Right lobe of liver (tissue), 6 donors: ENCODE measurements around the gene ALOX15. TPM values are rescaled to one million over a fixed set of nuclear protein-coding genes. Genes with fewer than 3 reads are reported as not detected.

ENCODE experiments used
- ATAC-seq, 4 donors: fragments of 200-7000 bp; cut with Tn5 transposase; one replicate each; pipeline ENCODE4 v1.9.1; 2020; ENCODE audit warnings: mild to moderate bottlenecking in 4 of 4, moderate library complexity in 4 of 4
- DNase-seq, 3 donors: peaks; one replicate each; pipeline ENCODE4 v3.0.0-alpha.2; 2020
- H3K27ac ChIP-seq, 3 donors: fragments of 200-600 bp; one replicate each; pipeline ENCODE4 v1.8.0; 2022
- H3K27me3 ChIP-seq, 2 donors: fragments of 200-600 bp; one replicate each; pipeline ENCODE4 v1.8.0; 2022
- H3K36me3 ChIP-seq, 4 donors: fragments of 200-600 bp; sonication (generic) in 1 of 4; one replicate each; pipeline versions ENCODE4 v1.5.1 to v1.8.0; 2017 to 2022; ENCODE audit warnings: control low read depth in 1 of 4
- H3K4me1 ChIP-seq, 4 donors: fragments of 200-600 bp; sonication (generic) in 1 of 4; one replicate each; pipeline versions ENCODE4 v1.5.1 to v1.8.0; 2017 to 2022; ENCODE audit warnings: control low read depth in 1 of 4
- H3K4me3 ChIP-seq, 3 donors: fragments of 200-600 bp; one replicate each; pipeline ENCODE4 v1.8.0; 2022
- H3K9me3 ChIP-seq, 4 donors: fragments of 200-600 bp; sonication (generic) in 1 of 4; one replicate each; pipeline versions ENCODE4 v1.5.1 to v1.8.0; 2017 to 2022; ENCODE audit warnings: control low read depth in 1 of 4
- POLR2A ChIP-seq: fragments of 450-650 bp; IDR thresholded peaks from one replicate; pipeline ENCODE4 v1.6.1; 2017; ENCODE audit warnings: antibody characterized with exemption, mild to moderate bottlenecking
- WGBS: methylation state at CpG from one replicate; pipeline ENCODE4 v1.1.6; 2018; ENCODE audit warnings: low coverage, low lambda C conversion rate; ENCODE audit not compliant: insufficient coverage; ENCODE audit errors: missing lambda C conversion rate; 5-methylcytosine and 5-hydroxymethylcytosine counted together
- intact Hi-C, 2 donors: fragments of 100-400 bp; cut with DNase I; formaldehyde crosslinking; loops; one replicate each; pipeline versions ENCODE4 v1.11.2 to v1.14.1; 2022
- small RNA-seq, 2 experiments: library from RNA; depleted of rRNA; stranded (forward); fragments of <200 nt; gene quantifications; one replicate each; pipeline ENCODE3, GENCODE V24; 2016
- total RNA-seq, 6 experiments: library from RNA; depleted of rRNA in 2 of 6; stranded (reverse); fragments of >200 nt in 2 of 6; fragmentation: NEBNext Ultra II Directional in 3 of 6; extraction: Animal tissue kit (Norgen Biotek cat#: 25700) in 3 of 6; gene quantifications; one replicate each; pipeline versions ENCODE4 v1.1.0 to v1.2.4, GENCODE V29; 2016 to 2023
- TF ChIP-seq, protein P1 (sequence below), 4 donors: fragments of 200-600 bp in 3 of 4; fragments of 450-650 bp in 1 of 4; IDR thresholded peaks; one replicate each; pipeline versions ENCODE4 v1.5.1 to v1.8.0; 2016 to 2022; ENCODE audit warnings: antibody characterized with exemption in 4 of 4, mild to moderate bottlenecking in 2 of 4
- donor health status: DM: no; HTN: yes; CAD: no.
- donor health status: DM: no; HTN: no; CAD: no.
- donor health status: DM: no; HTN: no; CAD: no.
- donor health status: DM: no; HTN: yes; CAD: no.
- donor health status: DM: no; HTN: yes; CAD: no.

ALOX15 gene
- total RNA-seq, 6 experiments from 2014 or later: 0.09 to 0.53 (median 0.28) TPM; not detected in 2

DNA sequence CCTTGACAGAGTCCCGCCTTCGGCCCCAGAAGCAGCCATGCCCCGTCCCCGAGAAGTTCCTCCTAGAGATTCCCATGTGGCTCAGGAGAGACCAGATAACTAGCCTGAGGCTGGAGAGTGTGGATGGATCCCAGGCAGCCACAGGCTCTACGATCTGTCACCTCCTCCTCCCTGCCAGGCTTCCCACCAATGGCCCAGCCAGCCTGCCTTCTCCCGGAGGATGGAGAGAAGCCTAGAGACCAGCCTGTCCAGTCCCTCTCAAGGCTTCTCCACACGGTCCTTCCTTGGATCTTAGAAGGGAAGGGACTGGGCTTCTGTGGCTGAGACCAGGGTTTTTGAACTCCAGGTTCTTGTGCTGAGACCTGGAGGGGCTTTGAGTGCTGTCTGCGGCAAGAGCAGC lies 58.8 kb downstream of the ALOX15 start:
- peaks cover 6 to 7% of the 10 kb centered on the region in 2 donors for H3K27me3 ChIP-seq
- no peak overlapping the region for H3K27ac ChIP-seq
- H3K9me3 ChIP-seq: no peaks in the 10 kb centered on the region
- 24% methylated on average over 3 of the region's 8 CpGs for whole genome bisulfite sequencing
- DNase-seq (no peak), ATAC-seq (no peak)
- no peaks in the 10 kb centered on the region for H3K36me3 ChIP-seq
- H3K4me3 ChIP-seq: no peak overlapping the region
- peaks cover 0 to 10% (median 3%) of the 10 kb centered on the region in 4 donors for H3K4me1 ChIP-seq
- intact Hi-C loops: no loop called here
- no peak for TF ChIP-seq POLR2A
- TF ChIP-seq, protein P1, sequence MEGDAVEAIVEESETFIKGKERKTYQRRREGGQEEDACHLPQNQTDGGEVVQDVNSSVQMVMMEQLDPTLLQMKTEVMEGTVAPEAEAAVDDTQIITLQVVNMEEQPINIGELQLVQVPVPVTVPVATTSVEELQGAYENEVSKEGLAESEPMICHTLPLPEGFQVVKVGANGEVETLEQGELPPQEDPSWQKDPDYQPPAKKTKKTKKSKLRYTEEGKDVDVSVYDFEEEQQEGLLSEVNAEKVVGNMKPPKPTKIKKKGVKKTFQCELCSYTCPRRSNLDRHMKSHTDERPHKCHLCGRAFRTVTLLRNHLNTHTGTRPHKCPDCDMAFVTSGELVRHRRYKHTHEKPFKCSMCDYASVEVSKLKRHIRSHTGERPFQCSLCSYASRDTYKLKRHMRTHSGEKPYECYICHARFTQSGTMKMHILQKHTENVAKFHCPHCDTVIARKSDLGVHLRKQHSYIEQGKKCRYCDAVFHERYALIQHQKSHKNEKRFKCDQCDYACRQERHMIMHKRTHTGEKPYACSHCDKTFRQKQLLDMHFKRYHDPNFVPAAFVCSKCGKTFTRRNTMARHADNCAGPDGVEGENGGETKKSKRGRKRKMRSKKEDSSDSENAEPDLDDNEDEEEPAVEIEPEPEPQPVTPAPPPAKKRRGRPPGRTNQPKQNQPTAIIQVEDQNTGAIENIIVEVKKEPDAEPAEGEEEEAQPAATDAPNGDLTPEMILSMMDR (IDR thresholded peaks at IDR 0.05): no peak

GRCh38 chr17:4582101-4582501 lies 59.4 kb downstream of the ALOX15 start:
- H3K27ac ChIP-seq: no peak overlapping the region

More at GRCh38 chr17:4582101-4582501, 59.4 kb downstream of the ALOX15 start:
- DNase-seq (no peak), ATAC-seq (no peak)
- no peak for TF ChIP-seq POLR2A
- TF ChIP-seq, protein P1 (IDR thresholded peaks at IDR 0.05): no peak
- Histone ChIP-seq H3K27me3 (peaks cover 6 to 7% of the 10 kb centered on the region in 2 donors), H3K36me3 (no peaks in the 10 kb centered on the region), H3K4me1 (peaks cover 0 to 10% (median 3%) of the 10 kb centered on the region in 4 donors), H3K9me3 (no peaks in the 10 kb centered on the region), H3K4me3 (no peak overlapping the region)
- intact Hi-C loops: no loop called here
- WGBS: 34% methylated on average over 4 of the region's 7 CpGs

Small RNA genes lying within 50 kb of the gene (small RNA-seq; reads per million reads assigned to genes)
- gene RNU6-955P: 0 reads per million in 2 experiments

Other genes starting within 250 kb of the ALOX15 start
- not detected for gene SPNS3, start 207.7 kb downstream of the ALOX15 start, total RNA-seq
- gene SPNS2, start 142.8 kb downstream of the ALOX15 start, total RNA-seq: 10 to 100 TPM in 1 of 6 experiments, 1 to 10 TPM in 5; 3.0 to 12.4 (median 7.3) TPM
- gene MYBBP1A, start 86.3 kb downstream of the ALOX15 start, total RNA-seq: 10 to 100 TPM; 16.3 to 32.0 (median 23.7) TPM
- under 1 TPM; 0.09 to 0.92 (median 0.27) TPM for gene GGT6, start 81.1 kb downstream of the ALOX15 start, total RNA-seq
- under 1 TPM in 3 of 6 experiments, not detected in 3; 0.12 to 0.25 (median 0.14) TPM for gene SMTNL2, start 57.1 kb downstream of the ALOX15 start, total RNA-seq
- gene PELP1, start 62.5 kb upstream of the ALOX15 start, total RNA-seq: 10 to 100 TPM; 11.5 to 22.2 (median 16.1) TPM
- 10 to 100 TPM; 18.2 to 38.6 (median 23.9) TPM for gene ARRB2, start 69.0 kb upstream of the ALOX15 start, total RNA-seq
- gene MED11, start 89.8 kb upstream of the ALOX15 start, total RNA-seq: 10 to 100 TPM in 5 of 6 experiments, 1 to 10 TPM in 1; 10.0 to 21.1 (median 16.2) TPM
- 1 to 10 TPM in 5 of 6 experiments, under 1 TPM in 1; 0.70 to 6.5 (median 1.9) TPM for gene ZMYND15, start 98.2 kb upstream of the ALOX15 start, total RNA-seq
- 10 to 100 TPM; 13.3 to 69.6 (median 31.3) TPM for gene CXCL16, start 98.2 kb upstream of the ALOX15 start, total RNA-seq
- 100 to 1,000 TPM in 3 of 6 experiments, 10 to 100 TPM in 3; 67.1 to 215 (median 112) TPM for gene TM4SF5, start 130.2 kb upstream of the ALOX15 start, total RNA-seq
- gene VMO1, start 144.7 kb upstream of the ALOX15 start, total RNA-seq: 10 to 100 TPM in 1 of 6 experiments, 1 to 10 TPM in 5; 3.5 to 12.3 (median 5.2) TPM
- gene GLTPD2, start 147.3 kb upstream of the ALOX15 start, total RNA-seq: 10 to 100 TPM; 20.6 to 97.4 (median 60.9) TPM
- 100 to 1,000 TPM in 2 of 6 experiments, 10 to 100 TPM in 4; 68.8 to 136 (median 75.7) TPM for gene PSMB6, start 154.5 kb upstream of the ALOX15 start, total RNA-seq
- 10 to 100 TPM in 3 of 6 experiments, 1 to 10 TPM in 3; 8.2 to 27.3 (median 10.8) TPM for gene PLD2, start 165.5 kb upstream of the ALOX15 start, total RNA-seq
- gene MINK1, start 191.7 kb upstream of the ALOX15 start, total RNA-seq: 10 to 100 TPM; 20.3 to 42.5 (median 28.0) TPM